Thoracic aorta (tissue), 2 donors: ENCODE measurements around the gene CERK. TPM values are rescaled to one million over a fixed set of nuclear protein-coding genes. Genes with fewer than 3 reads are reported as not detected.

Source experiments
- ATAC-seq: fragments of 150-250 bp; one replicate; pipeline ENCODE4 v1.8.0; 2017; ENCODE audit warnings: low read depth; ENCODE audit not compliant: insufficient number of reproducible peaks, low FRiP score
- DNase-seq: peaks from one replicate; pipeline ENCODE4 v3.0.0-alpha.2; 2020; ENCODE audit warnings: low spot score
- H3K27ac ChIP-seq, 2 donors: fragments of 200-600 bp; sonication (generic); 1 replicate in 1 of 2; 2 replicates in 1 of 2; pipeline ENCODE4 v1.5.1; 2016; ENCODE audit warnings: mild to moderate bottlenecking in 2 of 2, moderate library complexity in 2 of 2
- H3K27me3 ChIP-seq: fragments of 200-600 bp; sonication (generic); replicated peaks from 2 replicates; pipeline ENCODE4 v1.6.0; 2016; ENCODE audit warnings: mild to moderate bottlenecking; ENCODE audit not compliant: insufficient read depth
- H3K36me3 ChIP-seq: fragments of 200-600 bp; sonication (generic); one replicate; pipeline ENCODE4 v1.5.1; 2016
- H3K4me1 ChIP-seq, 2 donors: fragments of 200-600 bp; sonication (generic); 1 replicate in 1 of 2; 2 replicates in 1 of 2; pipeline versions ENCODE4 v1.5.1 to v1.6.0; 2016; ENCODE audit warnings: low read depth in 2 of 2, mild to moderate bottlenecking in 1 of 2; ENCODE audit not compliant: control insufficient read depth in 1 of 2
- H3K4me3 ChIP-seq: fragments of 200-600 bp; sonication (generic); 2 replicates; pipeline ENCODE4 v1.5.1; 2016; ENCODE audit warnings: mild to moderate bottlenecking
- H3K9me3 ChIP-seq: fragments of 200-600 bp; sonication (generic); 2 replicates; pipeline ENCODE4 v1.5.1; 2016
- total RNA-seq, 2 donors: library from RNA; depleted of rRNA; stranded (reverse); fragments of >200 nt; gene quantifications; one replicate each; pipeline versions ENCODE4 v1.1.0 to v1.2.3, GENCODE V29; 2016
- TF ChIP-seq, protein P1 (sequence below): fragments of 200-600 bp; sonication (generic); IDR thresholded peaks from one replicate; pipeline ENCODE4 v1.5.1; 2019; ENCODE audit warnings: antibody characterized with exemption

CERK gene
- total RNA-seq, 2 donors from 2014 or later = 65.5 to 72.8 TPM

DNA sequence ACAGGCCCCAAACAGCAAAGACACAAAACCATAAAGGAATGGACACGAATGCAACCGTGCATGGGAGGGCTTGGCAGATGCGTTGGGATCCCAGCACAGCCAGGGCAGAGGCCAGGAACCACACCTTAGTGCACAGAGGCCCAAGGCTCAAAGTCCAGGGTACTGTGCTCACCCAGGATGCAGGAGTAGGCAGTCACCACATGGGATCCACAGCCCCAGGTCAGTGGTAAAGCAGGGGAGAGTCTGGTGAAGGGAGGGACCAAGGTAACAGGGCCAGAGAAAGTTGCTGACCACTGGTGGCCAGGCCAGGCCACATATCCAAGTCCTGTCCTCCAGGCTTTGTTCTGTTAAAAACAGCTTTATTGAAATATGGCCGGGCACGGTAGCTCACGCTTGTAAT lies 6.5 kb upstream of the CERK start:
- H3K27ac ChIP-seq = no peak overlapping the region
- no peaks in the 10 kb centered on the region for H3K9me3 ChIP-seq
- ATAC-seq (no peak), DNase-seq (no peak)
- no peaks in the 10 kb centered on the region for H3K27me3 ChIP-seq
- TF ChIP-seq, protein P1, sequence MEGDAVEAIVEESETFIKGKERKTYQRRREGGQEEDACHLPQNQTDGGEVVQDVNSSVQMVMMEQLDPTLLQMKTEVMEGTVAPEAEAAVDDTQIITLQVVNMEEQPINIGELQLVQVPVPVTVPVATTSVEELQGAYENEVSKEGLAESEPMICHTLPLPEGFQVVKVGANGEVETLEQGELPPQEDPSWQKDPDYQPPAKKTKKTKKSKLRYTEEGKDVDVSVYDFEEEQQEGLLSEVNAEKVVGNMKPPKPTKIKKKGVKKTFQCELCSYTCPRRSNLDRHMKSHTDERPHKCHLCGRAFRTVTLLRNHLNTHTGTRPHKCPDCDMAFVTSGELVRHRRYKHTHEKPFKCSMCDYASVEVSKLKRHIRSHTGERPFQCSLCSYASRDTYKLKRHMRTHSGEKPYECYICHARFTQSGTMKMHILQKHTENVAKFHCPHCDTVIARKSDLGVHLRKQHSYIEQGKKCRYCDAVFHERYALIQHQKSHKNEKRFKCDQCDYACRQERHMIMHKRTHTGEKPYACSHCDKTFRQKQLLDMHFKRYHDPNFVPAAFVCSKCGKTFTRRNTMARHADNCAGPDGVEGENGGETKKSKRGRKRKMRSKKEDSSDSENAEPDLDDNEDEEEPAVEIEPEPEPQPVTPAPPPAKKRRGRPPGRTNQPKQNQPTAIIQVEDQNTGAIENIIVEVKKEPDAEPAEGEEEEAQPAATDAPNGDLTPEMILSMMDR = no peak
- peaks cover 1 to 8% of the 10 kb centered on the region in 2 donors for H3K4me1 ChIP-seq
- no peak overlapping the region for H3K4me3 ChIP-seq
- H3K36me3 ChIP-seq = no peaks in the 10 kb centered on the region

DNA sequence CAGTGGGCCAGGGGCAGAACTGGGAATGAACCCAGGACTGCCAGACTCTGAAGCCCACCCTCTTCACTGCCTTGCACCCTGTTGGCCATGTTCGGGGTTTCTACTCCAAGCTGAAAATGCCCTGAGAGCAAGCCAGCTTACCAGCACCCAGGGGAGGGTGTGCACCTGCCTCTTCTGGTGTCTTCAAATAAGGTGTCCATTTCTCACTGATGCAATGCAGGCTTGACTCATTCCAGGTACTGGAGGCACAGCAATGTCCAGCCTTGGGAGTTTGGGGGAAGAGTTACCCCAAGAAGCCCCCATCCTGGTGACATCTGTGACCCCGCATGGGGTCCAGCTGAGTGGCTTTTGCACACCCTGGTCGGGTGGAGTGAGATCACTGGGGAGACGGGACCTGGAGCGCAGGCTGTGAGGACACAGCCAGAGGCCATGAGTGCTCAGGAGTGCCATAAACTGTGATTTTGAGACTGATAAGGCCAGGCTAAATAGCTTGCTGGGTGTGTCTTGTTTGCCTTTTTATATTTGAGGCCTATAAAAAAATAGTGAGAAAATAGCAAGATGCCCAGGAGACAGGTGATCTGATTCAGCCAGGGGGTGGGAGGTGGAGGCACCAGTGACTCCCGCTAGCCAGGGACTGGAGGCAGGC lies 4.6 kb upstream of the CERK start:
- ATAC-seq (no peak), DNase-seq (no peak)
- Histone ChIP-seq H3K27me3 (no peaks in the 10 kb centered on the region), H3K9me3 (no peaks in the 10 kb centered on the region), H3K27ac (no peak overlapping the region), H3K36me3 (no peaks in the 10 kb centered on the region), H3K4me3 (no peak overlapping the region), H3K4me1 (peaks cover 10 to 19% of the 10 kb centered on the region in 2 donors)
- TF ChIP-seq, protein P1 = no peak

DNA sequence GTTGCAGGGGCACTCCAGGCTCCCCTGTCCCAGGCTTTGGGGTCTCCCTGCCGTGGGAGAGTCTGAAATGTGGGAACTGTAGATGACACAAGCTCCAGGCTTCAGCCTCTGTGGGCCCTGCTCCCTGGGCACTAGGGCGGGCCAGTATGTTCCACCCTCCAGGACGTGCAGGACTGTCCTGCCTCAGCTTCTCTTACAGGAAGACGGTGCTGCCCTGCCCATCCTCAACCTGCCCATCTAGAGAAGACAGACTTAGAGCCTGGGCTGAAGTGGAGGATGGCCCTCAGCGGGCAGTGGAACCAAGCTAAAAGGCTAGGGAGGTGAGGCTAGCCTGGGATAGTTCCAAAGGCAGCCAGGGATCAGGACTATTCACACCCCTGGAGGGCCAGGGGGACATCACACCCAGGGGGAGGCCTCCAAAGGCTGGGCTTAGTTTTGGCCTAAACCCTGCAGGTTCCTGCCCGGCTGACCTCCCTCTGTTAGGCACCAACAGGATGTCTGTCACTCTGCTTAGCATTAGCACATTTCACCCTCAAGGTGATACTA lies 4.0 kb upstream of the CERK start:
- TF ChIP-seq, protein P1 = no peak

DNA sequence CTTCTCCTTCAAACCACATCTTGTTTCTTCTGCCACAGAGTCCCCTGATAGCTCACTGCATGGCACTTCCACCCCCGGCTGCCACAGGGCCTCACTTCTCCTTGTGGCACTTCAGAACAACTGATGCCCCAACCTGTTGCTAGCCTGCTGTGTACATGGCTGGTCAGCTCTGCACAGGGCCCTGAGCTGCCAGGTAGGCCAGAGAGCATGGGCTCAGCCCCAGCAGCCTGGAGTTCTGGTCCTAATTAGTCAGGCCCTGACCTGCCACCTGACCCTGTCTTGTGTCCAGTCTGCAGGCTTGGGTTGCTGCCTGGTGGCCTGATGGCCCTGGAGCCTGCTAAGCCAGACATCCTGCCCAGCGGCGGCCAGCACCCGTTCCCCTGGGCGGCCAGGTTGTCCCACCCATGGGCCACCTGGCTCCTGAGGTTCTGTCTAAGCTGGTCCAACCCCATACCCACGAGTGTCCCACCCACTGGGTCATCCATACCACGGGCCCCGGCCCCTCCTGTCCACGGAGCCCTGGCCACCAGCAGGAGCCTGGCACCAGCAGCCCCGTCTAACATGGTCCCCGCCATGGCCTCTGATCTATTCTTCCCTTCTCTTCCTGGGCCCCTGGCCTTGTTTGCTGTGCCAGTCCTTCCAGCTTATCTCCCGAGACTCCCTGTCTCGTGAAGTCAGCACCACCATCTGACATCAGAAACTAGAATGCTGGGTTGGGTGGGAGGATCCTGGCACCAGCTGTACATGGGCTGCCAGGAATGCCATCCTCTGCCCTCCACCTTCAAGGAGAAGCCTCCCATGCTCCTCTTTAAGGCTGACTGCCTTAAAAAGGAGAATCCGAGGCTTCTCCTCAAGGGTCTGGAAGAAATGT lies 3.1 kb upstream of the CERK start:
- Histone ChIP-seq H3K4me3 (no peak overlapping the region), H3K27ac (no peak overlapping the region), H3K36me3 (no peaks in the 10 kb centered on the region), H3K27me3 (no peaks in the 10 kb centered on the region), H3K9me3 (no peaks in the 10 kb centered on the region), H3K4me1 (peaks cover 19 to 31% of the 10 kb centered on the region in 2 donors)
- TF ChIP-seq, protein P1 = no peak
- ATAC-seq = no peak
- no peak for DNase-seq

More for the DNA sequence above, 4.0 kb upstream of the CERK start:
- no peaks in the 10 kb centered on the region for H3K36me3 ChIP-seq
- H3K4me3 ChIP-seq = no peak overlapping the region
- H3K27ac ChIP-seq = no peak overlapping the region
- H3K27me3 ChIP-seq = no peaks in the 10 kb centered on the region
- DNase-seq (no peak), ATAC-seq (no peak)
- H3K9me3 ChIP-seq = no peaks in the 10 kb centered on the region
- H3K4me1 ChIP-seq = peaks cover 11 to 22% of the 10 kb centered on the region in 2 donors
